Colonic mucosa (tissue), 4 donors: ENCODE results near the gene UNC50. TPM values are rescaled to one million over a fixed set of nuclear protein-coding genes. Genes with fewer than 3 reads are reported as not detected.
A peak's percentile ranks its signal among the peaks of the same experiment; 100 is the strongest.

Experiments
- DNase-seq: peaks from one replicate; pipeline ENCODE4 v3.0.0-alpha.2; 2020
- H3K27ac ChIP-seq: fragments of 200-600 bp; one replicate; pipeline ENCODE4 v1.8.0; 2021
- H3K27me3 ChIP-seq: fragments of 200-600 bp; one replicate; pipeline ENCODE4 v1.8.0; 2021
- H3K36me3 ChIP-seq: fragments of 200-600 bp; one replicate; pipeline ENCODE4 v1.8.0; 2021
- H3K4me1 ChIP-seq: fragments of 200-600 bp; one replicate; pipeline ENCODE4 v1.8.0; 2021; ENCODE audit warnings: mild to moderate bottlenecking
- H3K4me3 ChIP-seq: fragments of 200-600 bp; one replicate; pipeline ENCODE4 v1.8.0; 2021
- H3K9ac ChIP-seq, 2 donors: one replicate each; pipeline ENCODE4 v1.7.0; 2013; ENCODE audit warnings: control low read depth in 2 of 2, low read depth in 2 of 2, low read length in 2 of 2
- H3K9me3 ChIP-seq: fragments of 200-600 bp; one replicate; pipeline ENCODE4 v1.8.0; 2021
- CTCF ChIP-seq: fragments of 200-600 bp; IDR thresholded peaks from one replicate; pipeline ENCODE4 v1.8.0; 2022; ENCODE audit warnings: antibody characterized with exemption, mild to moderate bottlenecking
- intact Hi-C: fragments of 100-400 bp; cut with DNase I; formaldehyde crosslinking; loops from one replicate; pipeline ENCODE4 v1.14.1; 2022
- total RNA-seq, 2 donors: library from RNA; stranded (reverse); fragmentation: NEBNext Ultra II Directional in 1 of 2; extraction: Animal tissue kit (Norgen Biotek cat#: 25700) in 1 of 2; gene quantifications; one replicate each; pipeline ENCODE4 v1.2.1, GENCODE V29; 2021
- donor health status: healthy.
- donor health status: DM: no; HTN: no; CAD: no.
- donor health status: DM: no; HTN: no; CAD: no.

Gene UNC50
- total RNA-seq, 2 donors from 2014 or later: 29.9 to 30.8 TPM

GRCh38 chr2:98605076-98605475 is 3.3 kb upstream of the UNC50 start:
- no peak for DNase-seq
- Histone ChIP-seq H3K36me3 (no peaks in the 10 kb centered on the region), H3K9ac (no peak overlapping the region), H3K9me3 (no peaks in the 10 kb centered on the region), H3K27ac (no peak overlapping the region), H3K4me1 (peaks cover 7% of the 10 kb centered on the region), H3K27me3 (no peaks in the 10 kb centered on the region), H3K4me3 (no peak overlapping the region)
- no peak for TF ChIP-seq CTCF
- intact Hi-C loops: no loop called here

GRCh38 chr2:98606431-98606830 is 2.0 kb upstream of the UNC50 start:
- H3K4me3 ChIP-seq: no peak overlapping the region
- no peak for DNase-seq
- no peak overlapping the region for H3K9ac ChIP-seq
- no peaks in the 10 kb centered on the region for H3K9me3 ChIP-seq
- TF ChIP-seq CTCF: no peak
- H3K4me1 ChIP-seq: peaks cover 14% of the 10 kb centered on the region
- no peak overlapping the region for H3K27ac ChIP-seq
- no peaks in the 10 kb centered on the region for H3K27me3 ChIP-seq
- H3K36me3 ChIP-seq: no peaks in the 10 kb centered on the region
- intact Hi-C loops: no loop called here

- no peaks in the 10 kb centered on the region for H3K9me3 ChIP-seq
- peak overlapping the region in 1 of 2 donors; percentile 93 for H3K9ac ChIP-seq
- no peaks in the 10 kb centered on the region for H3K36me3 ChIP-seq
- peaks cover 14% of the 10 kb centered on the region for H3K4me1 ChIP-seq
- intact Hi-C loops: no loop called here
- H3K27ac ChIP-seq: no peak overlapping the region
- H3K27me3 ChIP-seq: no peaks in the 10 kb centered on the region
- DNase-seq: no peak
- peak overlapping the region; percentile 99 for H3K4me3 ChIP-seq
- TF ChIP-seq CTCF: no peak
Measured at GRCh38 chr2:98607104-98607503, 1.3 kb upstream of the UNC50 start.

GRCh38 chr2:98607741-98608115 is 661 bp upstream of the UNC50 start:
- no peaks in the 10 kb centered on the region for H3K27me3 ChIP-seq
- no peaks in the 10 kb centered on the region for H3K9me3 ChIP-seq
- intact Hi-C loops: no loop called here
- peak overlapping the region; percentile 87 for H3K27ac ChIP-seq
- DNase-seq: no peak
- H3K4me3 ChIP-seq: peak overlapping the region; percentile 99
- H3K4me1 ChIP-seq: peaks cover 14% of the 10 kb centered on the region
- TF ChIP-seq CTCF: no peak
- H3K36me3 ChIP-seq: no peaks in the 10 kb centered on the region
- H3K9ac ChIP-seq: peak overlapping the region; percentile 93 to 98

- DNase-seq: no peak
- Histone ChIP-seq H3K36me3 (no peaks in the 10 kb centered on the region), H3K9me3 (no peaks in the 10 kb centered on the region), H3K27ac (peak overlapping the region; percentile 87), H3K4me3 (peak overlapping the region; percentile 99), H3K4me1 (peaks cover 14% of the 10 kb centered on the region), H3K27me3 (no peaks in the 10 kb centered on the region), H3K9ac (peak overlapping the region; percentile 93 to 98)
- no peak for TF ChIP-seq CTCF
- intact Hi-C loops: no loop called here
Measured at GRCh38 chr2:98608962-98609604, 694 bp downstream of the UNC50 start.
